ENCODE measurements around the gene API5. TPM values are rescaled to one million over a fixed set of nuclear protein-coding genes. Genes with fewer than 3 reads are reported as not detected.
A peak's percentile ranks its signal among the peaks of the same experiment; 100 is the strongest.
"Not testable (repeated sequence)": the region's sequence is repeated elsewhere in the genome, so short reads cannot be mapped to it uniquely, and the experiment has no call there.

API5 gene
- total and polyA plus RNA-seq, 2 experiments from 2014 or later, result 36.1 to 144 TPM

DNA sequence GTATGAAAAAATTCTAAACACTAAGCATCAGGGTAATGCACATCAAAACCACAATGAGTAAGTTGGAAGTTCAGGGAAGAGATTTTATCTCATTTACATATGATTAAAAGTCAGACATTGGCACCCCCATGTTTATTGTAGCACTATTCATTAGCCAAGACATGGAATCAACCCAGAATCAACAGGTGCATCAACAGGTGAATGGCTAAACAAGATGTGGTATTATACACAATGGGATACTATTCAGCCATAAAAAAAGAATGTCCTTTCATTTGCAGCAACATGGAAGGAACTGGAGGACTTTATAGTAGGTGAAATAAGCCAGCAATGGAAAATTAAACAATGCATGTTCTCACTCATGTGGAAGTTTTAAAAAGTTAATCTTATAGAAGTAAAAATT lies 29.4 kb downstream of the API5 start:
- H3K27me3 ChIP-seq (ENCODE audit: insufficient read depth), result no peaks in the 10 kb centered on the region
- no peak overlapping the region for H2AFZ ChIP-seq
- ATAC-seq, result no peak
- Mint-ChIP-seq H3K27ac (no peak overlapping the region), H3K4me3 (no peak overlapping the region), H3K27me3 (ENCODE audit: insufficient read depth, low read depth, poor library complexity) (no peaks in the 10 kb centered on the region), H3K4me1 (no peaks in the 10 kb centered on the region), H3K36me3 (ENCODE audit: low read depth) (peaks cover 45% of the 10 kb centered on the region; the same call in 2 of the 3 replicates), H3K9me3 (peaks cover 2% of the 10 kb centered on the region; the same call in 2 of the 3 replicates)
- no peak for DNase-seq (ENCODE audit: low spot score)
- no peaks in the 10 kb centered on the region for H3K79me2 ChIP-seq (replicated peaks; ENCODE audit: insufficient read depth)
- H3K9me2 ChIP-seq (ENCODE audit: insufficient read depth), result no peaks in the 10 kb centered on the region
- H3K27ac ChIP-seq (ENCODE audit: low read depth), result no peak overlapping the region
- H3F3A ChIP-seq (replicated peaks; ENCODE audit: low read depth), result no peaks in the 10 kb centered on the region
- H4K20me1 ChIP-seq (replicated peaks; ENCODE audit: insufficient read depth), result no peaks in the 10 kb centered on the region
- no peak overlapping the region for H3K4me3 ChIP-seq
- TF ChIP-seq NANOG (IDR thresholded peaks at IDR 0.05; ENCODE audit: borderline replicate concordance), result no peak
- TF ChIP-seq, protein P1, sequence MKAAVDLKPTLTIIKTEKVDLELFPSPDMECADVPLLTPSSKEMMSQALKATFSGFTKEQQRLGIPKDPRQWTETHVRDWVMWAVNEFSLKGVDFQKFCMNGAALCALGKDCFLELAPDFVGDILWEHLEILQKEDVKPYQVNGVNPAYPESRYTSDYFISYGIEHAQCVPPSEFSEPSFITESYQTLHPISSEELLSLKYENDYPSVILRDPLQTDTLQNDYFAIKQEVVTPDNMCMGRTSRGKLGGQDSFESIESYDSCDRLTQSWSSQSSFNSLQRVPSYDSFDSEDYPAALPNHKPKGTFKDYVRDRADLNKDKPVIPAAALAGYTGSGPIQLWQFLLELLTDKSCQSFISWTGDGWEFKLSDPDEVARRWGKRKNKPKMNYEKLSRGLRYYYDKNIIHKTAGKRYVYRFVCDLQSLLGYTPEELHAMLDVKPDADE (IDR thresholded peaks at IDR 0.05), result no peak
- H3K4me1 ChIP-seq (ENCODE audit: insufficient read depth), result no peaks in the 10 kb centered on the region
- H3K4me2 ChIP-seq, result no peak overlapping the region
- peaks cover 22% of the 10 kb centered on the region; the same call in 1 of the 2 replicates for H3K36me3 ChIP-seq (ENCODE audit: insufficient read depth)

DNA sequence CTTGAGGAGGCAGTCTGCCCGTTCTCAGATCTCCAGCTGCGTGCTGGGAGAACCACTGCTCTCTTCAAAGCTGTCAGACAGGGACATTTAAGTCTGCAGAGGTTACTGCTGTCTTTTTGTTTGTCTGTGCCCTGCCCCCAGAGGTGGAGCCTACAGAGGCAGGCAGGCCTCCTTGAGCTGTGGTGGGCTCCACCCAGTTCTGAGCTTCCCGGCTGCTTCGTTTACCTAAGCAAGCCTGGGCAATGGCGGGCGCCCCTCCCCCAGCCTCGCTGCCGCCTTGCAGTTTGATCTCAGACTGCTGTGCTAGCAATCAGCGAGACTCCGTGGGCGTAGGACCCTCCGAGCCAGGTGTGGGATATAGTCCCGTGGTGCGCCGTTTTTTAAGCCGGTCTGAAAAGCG lies 39.6 kb downstream of the API5 start:
- H3F3A ChIP-seq (replicated peaks; ENCODE audit: low read depth); H3K79me2 ChIP-seq (replicated peaks; ENCODE audit: insufficient read depth); H3K27me3 Mint-ChIP-seq (ENCODE audit: insufficient read depth, low read depth, poor library complexity); H2AFZ ChIP-seq; H3K27ac Mint-ChIP-seq; H3K4me2 ChIP-seq; H4K20me1 ChIP-seq (replicated peaks; ENCODE audit: insufficient read depth); H3K4me3 ChIP-seq; H3K4me1 ChIP-seq (ENCODE audit: insufficient read depth); H3K36me3 Mint-ChIP-seq (ENCODE audit: low read depth); H3K27me3 ChIP-seq (ENCODE audit: insufficient read depth); H3K36me3 ChIP-seq (ENCODE audit: insufficient read depth); H3K9me2 ChIP-seq (ENCODE audit: insufficient read depth); H3K27ac ChIP-seq (ENCODE audit: low read depth); DNase-seq (ENCODE audit: low spot score); ATAC-seq: not testable (repeated sequence)
- H3K4me1 Mint-ChIP-seq, result peaks cover 12% of the 10 kb centered on the region
- peak overlapping the region; percentile 60; the same call in 2 of the 3 replicates for H3K4me3 Mint-ChIP-seq
- H3K9me3 Mint-ChIP-seq, result peaks cover 13% of the 10 kb centered on the region; the same call in 2 of the 3 replicates
- TF ChIP-seq CREB1 (CRISPR knock-in tag; IDR thresholded peaks at IDR 0.05; ENCODE audit: low read depth), result 0 out of 2 replicates have a peak, but pooled peaks have one; percentile 19

DNA sequence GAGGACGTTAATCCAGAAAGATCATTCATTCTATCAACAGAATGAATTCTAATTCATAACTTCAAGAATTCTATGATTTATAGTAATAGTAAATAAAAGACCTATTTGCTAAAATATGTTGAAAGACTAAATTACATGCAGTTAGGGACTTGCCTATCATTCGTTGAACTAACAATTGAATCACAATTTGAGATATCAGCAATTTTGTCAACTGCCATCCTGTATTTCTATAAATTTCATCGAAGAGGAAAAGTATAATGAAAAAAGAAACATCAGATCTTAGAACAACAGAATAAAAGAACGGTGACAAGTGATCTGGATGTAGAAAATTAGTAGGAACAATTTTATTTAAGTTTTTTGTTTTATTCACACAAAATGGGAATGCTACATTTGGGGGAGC lies 42.5 kb downstream of the API5 start:
- no peaks in the 10 kb centered on the region for H3F3A ChIP-seq (replicated peaks; ENCODE audit: low read depth)
- H3K27ac Mint-ChIP-seq, result no peak overlapping the region
- H3K9me2 ChIP-seq (ENCODE audit: insufficient read depth), result no peaks in the 10 kb centered on the region
- no peaks in the 10 kb centered on the region for H4K20me1 ChIP-seq (replicated peaks; ENCODE audit: insufficient read depth)
- H3K27me3 Mint-ChIP-seq (ENCODE audit: insufficient read depth, low read depth, poor library complexity), result peaks cover 8% of the 10 kb centered on the region
- peaks cover 15% of the 10 kb centered on the region for H3K4me1 ChIP-seq (ENCODE audit: insufficient read depth)
- H3K4me3 ChIP-seq, result no peak overlapping the region
- H3K9me3 Mint-ChIP-seq, result peaks cover 13% of the 10 kb centered on the region; the same call in 2 of the 3 replicates
- peaks cover 23% of the 10 kb centered on the region for H3K4me1 Mint-ChIP-seq
- H3K4me2 ChIP-seq, result no peak overlapping the region
- H3K36me3 ChIP-seq (ENCODE audit: insufficient read depth), result no peaks in the 10 kb centered on the region
- ATAC-seq, result no peak
- TF ChIP-seq EZH2 (IDR thresholded peaks at IDR 0.05; ENCODE audit: low read depth, unreplicated experiment), result no peak
- TF ChIP-seq, protein P2, sequence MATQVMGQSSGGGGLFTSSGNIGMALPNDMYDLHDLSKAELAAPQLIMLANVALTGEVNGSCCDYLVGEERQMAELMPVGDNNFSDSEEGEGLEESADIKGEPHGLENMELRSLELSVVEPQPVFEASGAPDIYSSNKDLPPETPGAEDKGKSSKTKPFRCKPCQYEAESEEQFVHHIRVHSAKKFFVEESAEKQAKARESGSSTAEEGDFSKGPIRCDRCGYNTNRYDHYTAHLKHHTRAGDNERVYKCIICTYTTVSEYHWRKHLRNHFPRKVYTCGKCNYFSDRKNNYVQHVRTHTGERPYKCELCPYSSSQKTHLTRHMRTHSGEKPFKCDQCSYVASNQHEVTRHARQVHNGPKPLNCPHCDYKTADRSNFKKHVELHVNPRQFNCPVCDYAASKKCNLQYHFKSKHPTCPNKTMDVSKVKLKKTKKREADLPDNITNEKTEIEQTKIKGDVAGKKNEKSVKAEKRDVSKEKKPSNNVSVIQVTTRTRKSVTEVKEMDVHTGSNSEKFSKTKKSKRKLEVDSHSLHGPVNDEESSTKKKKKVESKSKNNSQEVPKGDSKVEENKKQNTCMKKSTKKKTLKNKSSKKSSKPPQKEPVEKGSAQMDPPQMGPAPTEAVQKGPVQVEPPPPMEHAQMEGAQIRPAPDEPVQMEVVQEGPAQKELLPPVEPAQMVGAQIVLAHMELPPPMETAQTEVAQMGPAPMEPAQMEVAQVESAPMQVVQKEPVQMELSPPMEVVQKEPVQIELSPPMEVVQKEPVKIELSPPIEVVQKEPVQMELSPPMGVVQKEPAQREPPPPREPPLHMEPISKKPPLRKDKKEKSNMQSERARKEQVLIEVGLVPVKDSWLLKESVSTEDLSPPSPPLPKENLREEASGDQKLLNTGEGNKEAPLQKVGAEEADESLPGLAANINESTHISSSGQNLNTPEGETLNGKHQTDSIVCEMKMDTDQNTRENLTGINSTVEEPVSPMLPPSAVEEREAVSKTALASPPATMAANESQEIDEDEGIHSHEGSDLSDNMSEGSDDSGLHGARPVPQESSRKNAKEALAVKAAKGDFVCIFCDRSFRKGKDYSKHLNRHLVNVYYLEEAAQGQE (IDR thresholded peaks at IDR 0.05; ENCODE audit: unreplicated experiment), result no peak
- DNase-seq (ENCODE audit: low spot score), result no peak
- peaks cover 5% of the 10 kb centered on the region; the same call in 2 of the 3 replicates for H3K36me3 Mint-ChIP-seq (ENCODE audit: low read depth)
- H3K27ac ChIP-seq (ENCODE audit: low read depth), result no peak overlapping the region
- no peak overlapping the region for H3K4me3 Mint-ChIP-seq
- H3K79me2 ChIP-seq (replicated peaks; ENCODE audit: insufficient read depth), result peaks cover 3% of the 10 kb centered on the region
- no peaks in the 10 kb centered on the region for H3K27me3 ChIP-seq (ENCODE audit: insufficient read depth)
- H2AFZ ChIP-seq, result no peak overlapping the region
